Measurements from ENCODE around the gene GFAP. TPM values are rescaled to one million over a fixed set of nuclear protein-coding genes. Genes with fewer than 3 reads are reported as not detected.
"Not testable (repeated sequence)": the region's sequence is repeated elsewhere in the genome, so short reads cannot be mapped to it uniquely, and the experiment has no call there.

The GFAP gene
- polyA plus RNA-seq, 3 donors = 0.03 to 0.33 (median 0.18) TPM

DNA sequence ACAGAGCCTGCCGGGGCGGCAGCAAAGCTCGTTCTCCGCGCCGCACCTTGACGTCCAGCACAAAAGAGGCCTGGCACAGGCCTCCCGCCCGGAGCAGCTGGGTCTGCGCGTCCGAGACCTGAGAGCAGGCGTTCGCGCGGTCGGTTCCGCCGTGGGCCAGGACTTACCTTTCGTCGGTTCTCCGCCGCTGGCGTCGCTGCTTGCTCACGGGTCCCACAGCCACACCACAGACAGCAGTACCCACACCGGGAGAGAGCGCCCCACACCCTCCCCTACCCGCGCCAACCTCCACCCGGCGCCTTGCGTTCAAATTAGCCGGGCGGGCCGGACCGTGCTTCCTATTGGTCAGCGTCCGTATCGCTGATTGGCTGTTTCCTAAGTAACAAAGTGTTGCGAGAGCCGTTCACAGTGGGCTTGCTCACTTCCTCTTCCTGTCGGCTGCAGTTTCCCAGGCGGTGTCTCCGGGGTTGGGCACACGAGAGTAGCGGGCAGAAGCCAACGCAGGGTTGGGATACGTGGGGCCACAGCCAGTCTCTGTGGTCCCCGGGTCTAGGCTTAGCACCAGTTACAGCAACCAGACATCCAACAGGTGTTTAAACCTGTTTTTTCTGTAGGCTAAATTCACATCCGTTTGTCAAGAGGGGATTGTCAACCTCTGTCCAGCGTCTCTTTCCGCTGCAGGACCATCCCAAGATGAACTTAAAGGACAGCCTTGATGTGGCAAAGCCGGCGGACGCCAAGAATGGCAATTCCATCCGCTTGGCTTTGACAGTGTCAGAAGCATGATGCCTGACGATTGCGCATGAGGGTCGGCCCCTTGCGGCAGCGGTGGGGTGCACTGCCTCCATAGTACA is 32.4 kb upstream of the GFAP start, which contains the start of gene KIF18B:
Gene KIF18B (minus strand): TSS at position 313 of the 854 bp plus-strand sequence. CDS start 11,429 bp downstream, outside the sequence.
- H3K27me3 ChIP-seq (ENCODE audit: control insufficient read depth in 2 of 2, insufficient read depth in 2 of 2, low read length in 2 of 2) = no peaks in the 10 kb centered on the region
- TF ChIP-seq, protein P1, sequence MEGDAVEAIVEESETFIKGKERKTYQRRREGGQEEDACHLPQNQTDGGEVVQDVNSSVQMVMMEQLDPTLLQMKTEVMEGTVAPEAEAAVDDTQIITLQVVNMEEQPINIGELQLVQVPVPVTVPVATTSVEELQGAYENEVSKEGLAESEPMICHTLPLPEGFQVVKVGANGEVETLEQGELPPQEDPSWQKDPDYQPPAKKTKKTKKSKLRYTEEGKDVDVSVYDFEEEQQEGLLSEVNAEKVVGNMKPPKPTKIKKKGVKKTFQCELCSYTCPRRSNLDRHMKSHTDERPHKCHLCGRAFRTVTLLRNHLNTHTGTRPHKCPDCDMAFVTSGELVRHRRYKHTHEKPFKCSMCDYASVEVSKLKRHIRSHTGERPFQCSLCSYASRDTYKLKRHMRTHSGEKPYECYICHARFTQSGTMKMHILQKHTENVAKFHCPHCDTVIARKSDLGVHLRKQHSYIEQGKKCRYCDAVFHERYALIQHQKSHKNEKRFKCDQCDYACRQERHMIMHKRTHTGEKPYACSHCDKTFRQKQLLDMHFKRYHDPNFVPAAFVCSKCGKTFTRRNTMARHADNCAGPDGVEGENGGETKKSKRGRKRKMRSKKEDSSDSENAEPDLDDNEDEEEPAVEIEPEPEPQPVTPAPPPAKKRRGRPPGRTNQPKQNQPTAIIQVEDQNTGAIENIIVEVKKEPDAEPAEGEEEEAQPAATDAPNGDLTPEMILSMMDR (IDR thresholded peaks at IDR 0.05) = no peak
- no peaks in the 10 kb centered on the region for H3K9me3 ChIP-seq (replicated peaks in 1 of 2; ENCODE audit: control insufficient read depth in 1 of 2, insufficient read depth in 1 of 2, low read length in 2 of 2)
- H3K79me2 ChIP-seq (ENCODE audit: insufficient read depth, low read length) = peaks cover 53% of the 10 kb centered on the region
- H2AFZ ChIP-seq (ENCODE audit: insufficient read depth, low read depth, low read length, poor library complexity, severe bottlenecking) = peak within 1 kb of the TSS; percentile 98
- peaks cover 1 to 11% of the 10 kb centered on the region in 2 donors for H3K36me3 Mint-ChIP-seq
- peak within 1 kb of the TSS; percentile 97 for H3K4me2 ChIP-seq (replicated peaks; ENCODE audit: extremely low read depth, low read length, poor library complexity, severe bottlenecking)
- peak within 1 kb of the TSS; percentile 86 to 95 for H3K4me3 Mint-ChIP-seq
- H3K4me3 ChIP-seq (replicated peaks in 1 of 3; ENCODE audit: low read depth in 2 of 3, low read length in 3 of 3) = peak within 1 kb of the TSS; percentile 69 to 94 (median 71)
- 3% methylated on average over 62 of the region's 62 CpGs for WGBS (ENCODE audit: insufficient coverage)
- peak; percentile 90 to 97 (median 94) for DNase-seq
- peak within 1 kb of the TSS; percentile 86 to 94 (median 90) for H3K27ac Mint-ChIP-seq
- intact Hi-C loops (cut with micrococcal nuclease) = loop anchor here (2.0 to 5.0 kb wide), 3 partner anchors 45 to 113 kb away; partner anchors contain the start of gene NMT1 (in 1 of the 2)
- peaks cover 0 to 4% of the 10 kb centered on the region in 2 donors for H3K36me3 ChIP-seq (replicated peaks in 1 of 2; ENCODE audit: control insufficient read depth in 1 of 2, insufficient read depth in 2 of 2, low read length in 2 of 2)
- H3K9me3 Mint-ChIP-seq = no peaks in the 10 kb centered on the region
- peaks cover 18 to 30% of the 10 kb centered on the region in 2 donors for H3K4me1 ChIP-seq (ENCODE audit: control insufficient read depth in 1 of 2, insufficient read depth in 2 of 2, low read length in 2 of 2)
- no peaks in the 10 kb centered on the region for H4K20me1 ChIP-seq (ENCODE audit: insufficient read depth, low read length)
- H3K4me1 Mint-ChIP-seq = peaks cover 18% of the 10 kb centered on the region
- H3K27ac ChIP-seq (ENCODE audit: low read depth in 1 of 2, low read length in 2 of 2) = peak within 1 kb of the TSS; percentile 32 to 82
- peaks cover 0 to 6% (median 2%) of the 10 kb centered on the region in 3 donors for H3K27me3 Mint-ChIP-seq (ENCODE audit: low read depth in 3 of 3)
- H3K9ac ChIP-seq (ENCODE audit: insufficient read depth, low read length, poor library complexity, severe bottlenecking) = peak within 1 kb of the TSS; percentile 66

DNA sequence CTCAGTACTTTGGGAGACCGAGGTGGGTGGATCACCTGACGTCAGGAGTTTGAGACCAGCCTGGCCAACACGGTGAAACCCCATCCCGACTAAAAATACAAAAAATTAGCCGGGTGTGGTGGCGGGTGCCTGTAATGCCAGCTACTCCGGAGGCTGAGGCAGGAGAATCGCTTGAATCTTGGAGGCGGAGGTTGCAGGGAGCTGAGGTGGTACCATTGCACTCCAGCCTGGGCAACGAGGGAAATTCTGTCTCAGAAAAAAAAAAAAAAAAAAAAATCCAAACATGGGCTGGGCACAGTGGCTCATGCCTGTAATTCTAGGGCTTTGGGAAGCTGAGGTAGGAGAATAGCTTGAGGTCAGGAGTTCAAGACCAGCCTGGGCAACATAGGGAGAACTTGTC is 30.4 kb upstream of the GFAP start:
- H3K4me1 Mint-ChIP-seq = peaks cover 18% of the 10 kb centered on the region
- H3K4me3 Mint-ChIP-seq; H3K9ac ChIP-seq (ENCODE audit: insufficient read depth, low read length, poor library complexity, severe bottlenecking): not testable (repeated sequence)

More for the DNA sequence above, 30.4 kb upstream of the GFAP start:
- H3K27me3 Mint-ChIP-seq (ENCODE audit: low read depth in 3 of 3); H4K20me1 ChIP-seq (ENCODE audit: insufficient read depth, low read length); H3K27me3 ChIP-seq (ENCODE audit: control insufficient read depth in 2 of 2, insufficient read depth in 2 of 2, low read length in 2 of 2); H3K4me3 ChIP-seq (replicated peaks in 1 of 3; ENCODE audit: low read depth in 2 of 3, low read length in 3 of 3); H3K9me3 Mint-ChIP-seq; H3K27ac ChIP-seq (ENCODE audit: low read depth in 1 of 2, low read length in 2 of 2); H2AFZ ChIP-seq (ENCODE audit: insufficient read depth, low read depth, low read length, poor library complexity, severe bottlenecking); H3K4me2 ChIP-seq (replicated peaks; ENCODE audit: extremely low read depth, low read length, poor library complexity, severe bottlenecking); H3K9me3 ChIP-seq (replicated peaks in 1 of 2; ENCODE audit: control insufficient read depth in 1 of 2, insufficient read depth in 1 of 2, low read length in 2 of 2); DNase-seq; H3K27ac Mint-ChIP-seq: not testable (repeated sequence)
- Histone ChIP-seq H3K36me3 (replicated peaks in 1 of 2; ENCODE audit: control insufficient read depth in 1 of 2, insufficient read depth in 2 of 2, low read length in 2 of 2) (peaks cover 3 to 22% of the 10 kb centered on the region in 2 donors), H3K4me1 (ENCODE audit: control insufficient read depth in 1 of 2, insufficient read depth in 2 of 2, low read length in 2 of 2) (peaks cover 18 to 30% of the 10 kb centered on the region in 2 donors), H3K79me2 (ENCODE audit: insufficient read depth, low read length) (peaks cover 73% of the 10 kb centered on the region)
- 100% methylated on average over 8 of the region's 10 CpGs for WGBS (ENCODE audit: insufficient coverage)
- intact Hi-C loops (cut with micrococcal nuclease) = loop anchor here in 1 of 2 donors (2.0 to 5.0 kb wide), 2 partner anchors 43 to 115 kb away; partner anchors contain the start of gene NMT1
- peaks cover 6 to 25% of the 10 kb centered on the region in 2 donors for H3K36me3 Mint-ChIP-seq
